Activated CD4-positive, alpha-beta T cell treated with anti-CD3 and anti-CD28 coated beads for 24 hours (primary cell): ENCODE data around the gene TMEM156.
"Not testable (repeated sequence)": the region's sequence is repeated elsewhere in the genome, so short reads cannot be mapped to it uniquely, and the experiment has no call there.

Experiments used
- DNase-seq, 2 donors: peaks; one replicate each; pipeline ENCODE4 v3.0.0-alpha.2; 2020; ENCODE audit warnings: low read depth in 2 of 2

The TMEM156 gene

GRCh38 chr4:38957261-38957815 is 74.9 kb downstream of the TMEM156 start:
- DNase-seq = no peak

GRCh38 chr4:38955957-38956356 is 76.3 kb downstream of the TMEM156 start:
- DNase-seq = no peak

GRCh38 chr4:38954727-38955126 is 77.5 kb downstream of the TMEM156 start:
- no peak for DNase-seq

- no peak for DNase-seq
These were observed 80.2 kb downstream of the TMEM156 start for GRCh38 chr4:38952017-38952416.

- no peak for DNase-seq
These were observed 80.6 kb downstream of the TMEM156 start for GRCh38 chr4:38951598-38951997.

GRCh38 chr4:38950734-38951133 is 81.5 kb downstream of the TMEM156 start:
- DNase-seq = no peak

GRCh38 chr4:38950159-38950558 is 82.0 kb downstream of the TMEM156 start:
- DNase-seq = no peak

GRCh38 chr4:38949411-38950051 is 82.7 kb downstream of the TMEM156 start:
- no peak for DNase-seq

- no peak for DNase-seq
These were observed 83.7 kb downstream of the TMEM156 start for GRCh38 chr4:38948551-38948950.

GRCh38 chr4:38946919-38947318 is 85.3 kb downstream of the TMEM156 start:
- no peak for DNase-seq

- DNase-seq = no peak
These were observed 87.8 kb downstream of the TMEM156 start for GRCh38 chr4:38944440-38944839.

GRCh38 chr4:38943343-38943742 is 88.9 kb downstream of the TMEM156 start:
- no peak for DNase-seq

- not testable (repeated sequence) for DNase-seq
These were observed 90.3 kb downstream of the TMEM156 start for GRCh38 chr4:38941906-38942305.

- DNase-seq = no peak
These were observed 91.7 kb downstream of the TMEM156 start for GRCh38 chr4:38940476-38940875.

- no peak for DNase-seq
These were observed 93.0 kb downstream of the TMEM156 start for GRCh38 chr4:38939165-38939564.

GRCh38 chr4:38935391-38936073 is 96.7 kb downstream of the TMEM156 start:
- DNase-seq = no peak

GRCh38 chr4:38931125-38931524 is 101.1 kb downstream of the TMEM156 start:
- no peak for DNase-seq

- DNase-seq = no peak
These were observed 101.5 kb downstream of the TMEM156 start for GRCh38 chr4:38930707-38931106.

GRCh38 chr4:38930204-38930603 is 102.0 kb downstream of the TMEM156 start:
- DNase-seq = no peak

GRCh38 chr4:38928974-38929373 is 103.2 kb downstream of the TMEM156 start:
- DNase-seq = no peak

- DNase-seq = no peak
These were observed 103.6 kb downstream of the TMEM156 start for GRCh38 chr4:38928568-38928967.

- DNase-seq = no peak
These were observed 105.3 kb downstream of the TMEM156 start for GRCh38 chr4:38926896-38927295.
